Ishikawa (cell line): ENCODE data around the gene PTPRN2.

Experiments
- CEBPB ChIP-seq: IDR thresholded peaks from 2 replicates; pipeline ENCODE4 v1.6.1; 2012
- CREB1 ChIP-seq: IDR thresholded peaks from 2 replicates; pipeline ENCODE4 v1.6.1; 2012; ENCODE audit warnings: low read depth
- EGR1 ChIP-seq: IDR thresholded peaks from 2 replicates; pipeline ENCODE4 v1.6.1; 2012
- EP300 ChIP-seq: IDR thresholded peaks from 2 replicates; pipeline ENCODE4 v1.6.1; 2012; ENCODE audit warnings: borderline replicate concordance
- FOXM1 ChIP-seq: IDR thresholded peaks from 2 replicates; pipeline ENCODE4 v1.6.1; 2012; ENCODE audit warnings: low read depth, borderline replicate concordance
- NFIC ChIP-seq: IDR thresholded peaks from 2 replicates; pipeline ENCODE4 v1.6.1; 2012
- RAD21 ChIP-seq: IDR thresholded peaks from 2 replicates; pipeline ENCODE4 v1.6.1; 2012; ENCODE audit warnings: low read depth
- TAF1 ChIP-seq: IDR thresholded peaks from 2 replicates; pipeline ENCODE4 v1.6.1; 2012; ENCODE audit warnings: low read depth, mild to moderate bottlenecking
- TCF12 ChIP-seq: IDR thresholded peaks from 2 replicates; pipeline ENCODE4 v1.6.1; 2012; ENCODE audit warnings: low read depth
- TEAD4 ChIP-seq: IDR thresholded peaks from 2 replicates; pipeline ENCODE4 v1.6.1; 2012
- YY1 ChIP-seq: IDR thresholded peaks from 2 replicates; pipeline ENCODE4 v1.6.1; 2012; ENCODE audit warnings: low read depth
- ZBTB7A ChIP-seq: IDR thresholded peaks from 2 replicates; pipeline ENCODE4 v1.6.1; 2012; ENCODE audit warnings: low read depth
- TF ChIP-seq, protein P1 (sequence below): IDR thresholded peaks from 2 replicates; pipeline ENCODE4 v1.6.1; 2012
- TF ChIP-seq, protein P2 (sequence below): IDR thresholded peaks from 2 replicates; pipeline ENCODE4 v1.6.1; 2012; ENCODE audit warnings: low read depth, mild to moderate bottlenecking
- TF ChIP-seq, protein P3 (sequence below): IDR thresholded peaks from 2 replicates; pipeline ENCODE4 v1.6.1; 2012

PTPRN2 gene

DNA sequence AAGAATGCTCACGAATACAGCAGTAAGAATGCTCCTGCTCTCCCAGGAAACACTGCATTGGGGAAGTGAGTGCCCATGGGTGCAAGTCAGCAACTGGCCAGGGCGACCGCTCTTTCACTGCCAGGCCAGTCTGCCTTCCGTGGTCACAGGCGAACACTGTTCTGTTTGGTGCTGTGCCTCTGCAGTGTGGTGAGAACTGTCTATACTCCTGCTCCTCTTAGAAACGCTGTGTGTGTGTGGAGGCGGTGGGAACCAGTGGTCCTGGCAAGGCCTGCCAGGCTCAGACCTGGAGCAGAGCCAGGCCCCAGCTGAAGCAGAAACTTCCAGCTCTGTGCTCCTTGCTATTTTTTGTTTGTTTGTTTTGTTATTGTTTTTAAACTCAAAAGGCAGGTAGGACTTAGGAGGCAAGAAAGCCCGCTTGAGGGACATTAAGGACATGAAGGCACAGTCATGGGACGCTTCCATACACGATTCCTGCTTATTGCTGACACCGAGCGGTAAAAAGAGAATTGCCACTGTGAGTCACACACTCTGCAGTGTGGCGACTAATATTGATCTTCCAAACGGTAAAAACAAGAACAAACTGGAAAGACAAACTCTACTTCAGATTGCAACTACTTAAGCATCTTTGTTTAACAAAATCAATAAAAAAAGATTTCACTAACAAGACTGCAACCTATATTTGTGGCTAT is 820.0 kb downstream of the PTPRN2 start:
- no peak for TF ChIP-seq TAF1
- TF ChIP-seq, protein P1, sequence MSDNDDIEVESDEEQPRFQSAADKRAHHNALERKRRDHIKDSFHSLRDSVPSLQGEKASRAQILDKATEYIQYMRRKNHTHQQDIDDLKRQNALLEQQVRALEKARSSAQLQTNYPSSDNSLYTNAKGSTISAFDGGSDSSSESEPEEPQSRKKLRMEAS: no peak
- TF ChIP-seq, protein P2, sequence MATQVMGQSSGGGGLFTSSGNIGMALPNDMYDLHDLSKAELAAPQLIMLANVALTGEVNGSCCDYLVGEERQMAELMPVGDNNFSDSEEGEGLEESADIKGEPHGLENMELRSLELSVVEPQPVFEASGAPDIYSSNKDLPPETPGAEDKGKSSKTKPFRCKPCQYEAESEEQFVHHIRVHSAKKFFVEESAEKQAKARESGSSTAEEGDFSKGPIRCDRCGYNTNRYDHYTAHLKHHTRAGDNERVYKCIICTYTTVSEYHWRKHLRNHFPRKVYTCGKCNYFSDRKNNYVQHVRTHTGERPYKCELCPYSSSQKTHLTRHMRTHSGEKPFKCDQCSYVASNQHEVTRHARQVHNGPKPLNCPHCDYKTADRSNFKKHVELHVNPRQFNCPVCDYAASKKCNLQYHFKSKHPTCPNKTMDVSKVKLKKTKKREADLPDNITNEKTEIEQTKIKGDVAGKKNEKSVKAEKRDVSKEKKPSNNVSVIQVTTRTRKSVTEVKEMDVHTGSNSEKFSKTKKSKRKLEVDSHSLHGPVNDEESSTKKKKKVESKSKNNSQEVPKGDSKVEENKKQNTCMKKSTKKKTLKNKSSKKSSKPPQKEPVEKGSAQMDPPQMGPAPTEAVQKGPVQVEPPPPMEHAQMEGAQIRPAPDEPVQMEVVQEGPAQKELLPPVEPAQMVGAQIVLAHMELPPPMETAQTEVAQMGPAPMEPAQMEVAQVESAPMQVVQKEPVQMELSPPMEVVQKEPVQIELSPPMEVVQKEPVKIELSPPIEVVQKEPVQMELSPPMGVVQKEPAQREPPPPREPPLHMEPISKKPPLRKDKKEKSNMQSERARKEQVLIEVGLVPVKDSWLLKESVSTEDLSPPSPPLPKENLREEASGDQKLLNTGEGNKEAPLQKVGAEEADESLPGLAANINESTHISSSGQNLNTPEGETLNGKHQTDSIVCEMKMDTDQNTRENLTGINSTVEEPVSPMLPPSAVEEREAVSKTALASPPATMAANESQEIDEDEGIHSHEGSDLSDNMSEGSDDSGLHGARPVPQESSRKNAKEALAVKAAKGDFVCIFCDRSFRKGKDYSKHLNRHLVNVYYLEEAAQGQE: no peak
- no peak for TF ChIP-seq CREB1
- TF ChIP-seq ZBTB7A: no peak
- TF ChIP-seq NFIC: no peak
- no peak for TF ChIP-seq TEAD4
- no peak for TF ChIP-seq TCF12
- TF ChIP-seq, protein P3, sequence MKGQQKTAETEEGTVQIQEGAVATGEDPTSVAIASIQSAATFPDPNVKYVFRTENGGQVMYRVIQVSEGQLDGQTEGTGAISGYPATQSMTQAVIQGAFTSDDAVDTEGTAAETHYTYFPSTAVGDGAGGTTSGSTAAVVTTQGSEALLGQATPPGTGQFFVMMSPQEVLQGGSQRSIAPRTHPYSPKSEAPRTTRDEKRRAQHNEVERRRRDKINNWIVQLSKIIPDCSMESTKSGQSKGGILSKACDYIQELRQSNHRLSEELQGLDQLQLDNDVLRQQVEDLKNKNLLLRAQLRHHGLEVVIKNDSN: no peak
- TF ChIP-seq EGR1: no peak
- no peak for TF ChIP-seq CEBPB
- TF ChIP-seq FOXM1: no peak
- TF ChIP-seq RAD21: no peak
- TF ChIP-seq EP300: no peak
- TF ChIP-seq YY1: no peak

DNA sequence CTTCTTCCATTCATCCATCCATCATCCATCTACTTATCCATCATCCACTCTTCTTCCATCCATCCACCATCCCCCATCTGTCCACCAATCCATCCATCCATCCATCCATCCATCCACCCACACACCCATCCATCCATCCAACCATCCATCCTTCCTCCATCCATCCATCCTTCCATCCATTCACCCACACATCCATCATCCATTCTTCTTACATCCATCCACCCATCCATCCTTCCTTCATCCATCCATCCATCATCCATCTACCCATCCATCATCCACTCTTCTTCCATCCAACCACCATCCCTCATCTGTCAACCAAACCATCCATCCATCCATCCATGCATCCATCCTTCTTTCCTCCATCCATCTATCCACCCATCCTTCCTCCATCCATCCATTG is 821.5 kb downstream of the PTPRN2 start:
- no peak for TF ChIP-seq TAF1
- TF ChIP-seq CEBPB: no peak
- no peak for TF ChIP-seq EP300
- no peak for TF ChIP-seq TEAD4
- no peak for TF ChIP-seq TCF12
- TF ChIP-seq RAD21: no peak
- TF ChIP-seq ZBTB7A: no peak
- TF ChIP-seq, protein P2: no peak
- TF ChIP-seq, protein P1: no peak
- TF ChIP-seq EGR1: no peak
- TF ChIP-seq, protein P3: no peak

DNA sequence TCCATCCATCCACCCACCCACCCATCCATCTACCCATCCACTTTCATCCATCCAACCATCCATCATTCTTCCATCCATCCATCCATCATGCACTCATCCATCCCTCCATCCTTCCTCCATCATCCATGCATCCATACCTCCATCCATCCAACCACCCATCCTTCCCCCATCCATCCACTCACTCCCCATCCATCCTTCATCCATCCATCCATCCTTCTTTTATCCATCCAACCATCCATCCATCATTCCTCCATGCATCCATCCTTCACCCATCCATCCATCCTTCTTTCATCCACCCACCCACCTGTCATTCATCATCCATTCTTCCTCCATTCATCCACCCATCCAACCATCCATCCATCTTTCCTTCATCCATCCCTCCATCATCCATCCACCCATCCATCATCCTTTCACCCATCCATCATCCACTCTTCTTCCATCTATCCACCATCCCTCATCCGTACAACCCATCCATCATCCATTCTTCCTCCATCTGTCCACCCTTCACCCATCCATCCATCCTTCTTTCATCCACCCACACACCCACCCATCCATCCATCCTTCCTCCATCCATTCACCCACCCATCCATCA is 822.6 kb downstream of the PTPRN2 start:
- TF ChIP-seq NFIC (no peak), YY1 (no peak), EP300 (no peak), CREB1 (no peak)

DNA sequence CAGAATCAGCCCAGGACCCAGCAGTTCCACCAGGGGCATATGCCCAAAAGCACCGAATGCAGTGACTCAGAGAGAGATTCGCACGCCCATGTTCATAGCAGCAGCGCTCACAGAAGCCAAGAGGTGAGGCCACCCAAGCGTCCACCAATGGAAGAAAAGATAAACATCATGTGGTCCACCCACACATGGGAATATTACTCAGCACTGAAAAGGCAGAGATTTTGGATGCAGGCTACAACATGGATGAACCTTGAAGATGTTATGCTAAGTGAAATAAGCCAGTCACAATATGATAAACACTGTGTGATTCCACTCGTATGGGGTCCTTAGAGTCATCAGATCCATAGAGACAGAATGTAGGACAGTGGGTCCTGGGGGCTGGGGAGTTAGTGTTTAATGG is 823.4 kb downstream of the PTPRN2 start:
- TF ChIP-seq TEAD4: no peak
- no peak for TF ChIP-seq EGR1
- TF ChIP-seq EP300: no peak
- TF ChIP-seq ZBTB7A: no peak
- TF ChIP-seq, protein P2: no peak
- TF ChIP-seq RAD21: no peak
- TF ChIP-seq, protein P3: no peak
- TF ChIP-seq TAF1: no peak
- no peak for TF ChIP-seq NFIC
- TF ChIP-seq, protein P1: no peak
- no peak for TF ChIP-seq YY1
- TF ChIP-seq FOXM1: no peak
- TF ChIP-seq TCF12: no peak
- no peak for TF ChIP-seq CREB1
- no peak for TF ChIP-seq CEBPB
